ENCODE data around the gene CLIP2.

CLIP2 gene

DNA sequence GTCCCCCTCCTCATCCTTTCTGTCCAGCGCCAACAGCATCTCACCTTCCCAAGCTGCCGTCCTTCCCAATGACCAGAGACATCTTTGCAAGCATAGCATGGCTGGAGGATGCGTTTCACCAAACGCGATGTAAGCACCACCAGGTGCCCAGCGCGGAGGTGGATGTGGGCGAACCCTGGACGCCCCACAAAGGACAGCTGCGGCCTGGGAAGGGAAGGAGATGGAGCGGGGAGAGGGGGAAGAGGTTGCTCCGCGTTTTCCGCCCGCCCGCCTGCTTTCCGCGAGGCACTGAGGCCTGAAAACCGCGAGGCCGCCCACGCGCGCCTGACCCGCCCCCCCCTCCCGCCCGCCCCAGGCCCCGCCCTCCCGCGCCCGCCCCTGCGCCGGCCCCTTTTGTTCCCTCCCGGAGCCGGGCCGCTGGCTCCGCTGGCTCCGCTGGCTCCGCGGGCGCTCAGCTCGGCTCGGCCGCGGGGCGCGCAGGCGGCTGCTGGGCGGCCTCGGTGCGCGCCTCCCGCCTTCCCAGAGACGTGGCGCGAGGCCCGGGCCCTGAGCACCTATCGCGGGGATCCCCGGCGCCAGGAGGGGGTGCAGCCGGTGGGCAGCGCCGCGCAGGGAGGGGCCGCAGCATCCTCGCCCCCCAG is at the start of gene CLIP2:
CLIP2 (plus strand) TSS at position 390 of the 641 bp plus-strand sequence. CDS start 28,140 bp downstream, outside the sequence.
- Histone ChIP-seq H3K9ac (ENCODE audit: low read depth, low read length, poor library complexity, severe bottlenecking) (peak within 1 kb of the TSS; percentile 81), H3K9me2 (replicated peaks; ENCODE audit: low read depth, low read length) (no peaks in the 10 kb centered on the region), H3K4me1 (ENCODE audit: insufficient read depth, low read length, poor library complexity, severe bottlenecking) (peaks cover 39% of the 10 kb centered on the region), H3K4me3 (ENCODE audit: low read length, poor library complexity, severe bottlenecking) (peak within 1 kb of the TSS; percentile 86), H4K20me1 (ENCODE audit: insufficient read depth, low read length, poor library complexity, severe bottlenecking) (peaks cover 25% of the 10 kb centered on the region), H3K36me3 (ENCODE audit: insufficient read depth, low read length) (no peaks in the 10 kb centered on the region), H3K27me3 (ENCODE audit: insufficient read depth, low read length, poor library complexity, severe bottlenecking) (no peaks in the 10 kb centered on the region), H3F3A (ENCODE audit: low read depth) (no peaks in the 10 kb centered on the region), H2AFZ (ENCODE audit: low read length) (peak within 1 kb of the TSS; percentile 88), H3K9me3 (ENCODE audit: insufficient read depth, low read depth, low read length) (no peaks in the 10 kb centered on the region), H3K4me2 (ENCODE audit: low read depth, low read length, poor library complexity, severe bottlenecking) (peak within 1 kb of the TSS; percentile 94), H3K79me2 (ENCODE audit: insufficient read depth, low read length) (peaks cover 30% of the 10 kb centered on the region)
- no peak for TF ChIP-seq EZH2phosphoT487 (IDR thresholded peaks at IDR 0.05; ENCODE audit: borderline replicate concordance)
- TF ChIP-seq, protein P1, sequence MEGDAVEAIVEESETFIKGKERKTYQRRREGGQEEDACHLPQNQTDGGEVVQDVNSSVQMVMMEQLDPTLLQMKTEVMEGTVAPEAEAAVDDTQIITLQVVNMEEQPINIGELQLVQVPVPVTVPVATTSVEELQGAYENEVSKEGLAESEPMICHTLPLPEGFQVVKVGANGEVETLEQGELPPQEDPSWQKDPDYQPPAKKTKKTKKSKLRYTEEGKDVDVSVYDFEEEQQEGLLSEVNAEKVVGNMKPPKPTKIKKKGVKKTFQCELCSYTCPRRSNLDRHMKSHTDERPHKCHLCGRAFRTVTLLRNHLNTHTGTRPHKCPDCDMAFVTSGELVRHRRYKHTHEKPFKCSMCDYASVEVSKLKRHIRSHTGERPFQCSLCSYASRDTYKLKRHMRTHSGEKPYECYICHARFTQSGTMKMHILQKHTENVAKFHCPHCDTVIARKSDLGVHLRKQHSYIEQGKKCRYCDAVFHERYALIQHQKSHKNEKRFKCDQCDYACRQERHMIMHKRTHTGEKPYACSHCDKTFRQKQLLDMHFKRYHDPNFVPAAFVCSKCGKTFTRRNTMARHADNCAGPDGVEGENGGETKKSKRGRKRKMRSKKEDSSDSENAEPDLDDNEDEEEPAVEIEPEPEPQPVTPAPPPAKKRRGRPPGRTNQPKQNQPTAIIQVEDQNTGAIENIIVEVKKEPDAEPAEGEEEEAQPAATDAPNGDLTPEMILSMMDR (conservative IDR thresholded peaks at IDR 0.05; ENCODE audit: low read length), result no peak

DNA sequence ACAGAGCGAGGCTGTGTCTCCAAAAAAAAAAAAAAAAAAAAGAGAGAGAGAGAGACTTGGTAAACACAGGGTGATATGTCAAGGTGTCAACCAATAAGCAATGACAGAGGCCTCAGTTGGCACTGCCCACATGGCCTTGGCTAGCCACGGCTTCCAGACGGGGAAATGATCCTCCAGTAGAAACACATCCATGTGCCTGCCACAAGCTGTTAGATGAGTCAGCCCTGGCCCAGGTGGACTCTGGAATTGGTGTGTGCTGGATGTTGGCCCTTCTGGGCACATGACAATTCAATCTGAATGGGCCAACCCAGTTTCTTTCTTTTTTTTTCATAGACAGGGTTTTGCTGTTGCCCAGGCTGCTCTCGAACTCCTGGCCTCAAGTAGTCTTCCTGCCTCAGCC is 48.7 kb upstream of the CLIP2 start:
- Histone ChIP-seq H3F3A (ENCODE audit: low read depth) (no peaks in the 10 kb centered on the region), H3K4me3 (ENCODE audit: low read length, poor library complexity, severe bottlenecking) (no peak overlapping the region), H3K4me2 (ENCODE audit: low read depth, low read length, poor library complexity, severe bottlenecking) (no peak overlapping the region), H4K20me1 (ENCODE audit: insufficient read depth, low read length, poor library complexity, severe bottlenecking) (no peaks in the 10 kb centered on the region), H3K9me3 (ENCODE audit: insufficient read depth, low read depth, low read length) (no peaks in the 10 kb centered on the region), H2AFZ (ENCODE audit: low read length) (no peak overlapping the region), H3K79me2 (ENCODE audit: insufficient read depth, low read length) (peaks cover 9% of the 10 kb centered on the region; the same call in 1 of the 2 replicates), H3K9me2 (replicated peaks; ENCODE audit: low read depth, low read length) (no peaks in the 10 kb centered on the region), H3K27me3 (ENCODE audit: insufficient read depth, low read length, poor library complexity, severe bottlenecking) (no peaks in the 10 kb centered on the region), H3K4me1 (ENCODE audit: insufficient read depth, low read length, poor library complexity, severe bottlenecking) (peaks cover 8% of the 10 kb centered on the region), H3K9ac (ENCODE audit: low read depth, low read length, poor library complexity, severe bottlenecking) (no peak overlapping the region), H3K36me3 (ENCODE audit: insufficient read depth, low read length) (peaks cover 84% of the 10 kb centered on the region; the same call in 1 of the 2 replicates)
- TF ChIP-seq EZH2phosphoT487 (IDR thresholded peaks at IDR 0.05; ENCODE audit: borderline replicate concordance), result no peak
- TF ChIP-seq, protein P1 (conservative IDR thresholded peaks at IDR 0.05; ENCODE audit: low read length), result no peak

DNA sequence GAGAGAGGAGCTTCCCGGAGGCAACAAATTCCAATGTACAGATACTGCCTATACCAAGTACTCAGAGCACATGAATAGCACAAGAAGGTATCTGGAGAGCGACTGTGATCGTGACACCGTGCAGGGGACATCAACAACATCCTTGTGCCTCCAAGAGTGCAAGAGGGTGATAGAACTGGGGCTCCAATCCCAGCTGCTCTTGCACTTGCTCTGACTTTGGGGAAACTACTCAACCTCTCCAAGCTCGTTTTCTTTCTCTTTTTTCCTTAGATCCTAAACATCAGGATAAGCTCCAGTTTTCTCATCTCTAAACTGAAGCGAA is 47.1 kb upstream of the CLIP2 start:
- TF ChIP-seq EZH2phosphoT487 (IDR thresholded peaks at IDR 0.05; ENCODE audit: borderline replicate concordance), result no peak
- H3K4me2 ChIP-seq (ENCODE audit: low read depth, low read length, poor library complexity, severe bottlenecking), result peak overlapping the region; percentile 20

GRCh38 chr7:74246497-74246896 is 42.7 kb upstream of the CLIP2 start:
- H3K79me2 ChIP-seq (ENCODE audit: insufficient read depth, low read length), result peaks cover 52% of the 10 kb centered on the region
- peak overlapping the region; percentile 51 for H3K4me2 ChIP-seq (ENCODE audit: low read depth, low read length, poor library complexity, severe bottlenecking)
- no peak overlapping the region for H3K4me3 ChIP-seq (ENCODE audit: low read length, poor library complexity, severe bottlenecking)
- H3K4me1 ChIP-seq (ENCODE audit: insufficient read depth, low read length, poor library complexity, severe bottlenecking), result peaks cover 12% of the 10 kb centered on the region
- no peaks in the 10 kb centered on the region for H3K9me3 ChIP-seq (ENCODE audit: insufficient read depth, low read depth, low read length)
- no peaks in the 10 kb centered on the region for H3F3A ChIP-seq (ENCODE audit: low read depth)
- no peak overlapping the region for H3K9ac ChIP-seq (ENCODE audit: low read depth, low read length, poor library complexity, severe bottlenecking)
- H4K20me1 ChIP-seq (ENCODE audit: insufficient read depth, low read length, poor library complexity, severe bottlenecking), result peaks cover 18% of the 10 kb centered on the region
- no peaks in the 10 kb centered on the region for H3K9me2 ChIP-seq (replicated peaks; ENCODE audit: low read depth, low read length)
- H3K36me3 ChIP-seq (ENCODE audit: insufficient read depth, low read length), result peaks cover 61% of the 10 kb centered on the region; the same call in 1 of the 2 replicates
- TF ChIP-seq, protein P1 (conservative IDR thresholded peaks at IDR 0.05; ENCODE audit: low read length), result no peak
- TF ChIP-seq EZH2phosphoT487 (IDR thresholded peaks at IDR 0.05; ENCODE audit: borderline replicate concordance), result no peak
- H2AFZ ChIP-seq (ENCODE audit: low read length), result no peak overlapping the region
- no peaks in the 10 kb centered on the region for H3K27me3 ChIP-seq (ENCODE audit: insufficient read depth, low read length, poor library complexity, severe bottlenecking)

More for the DNA sequence above, 47.1 kb upstream of the CLIP2 start:
- no peaks in the 10 kb centered on the region for H3K9me2 ChIP-seq (replicated peaks; ENCODE audit: low read depth, low read length)
- H3K9ac ChIP-seq (ENCODE audit: low read depth, low read length, poor library complexity, severe bottlenecking), result no peak overlapping the region
- peaks cover 10% of the 10 kb centered on the region; the same call in 1 of the 2 replicates for H3K79me2 ChIP-seq (ENCODE audit: insufficient read depth, low read length)
- no peak overlapping the region for H3K4me3 ChIP-seq (ENCODE audit: low read length, poor library complexity, severe bottlenecking)
- no peaks in the 10 kb centered on the region for H3F3A ChIP-seq (ENCODE audit: low read depth)
- peaks cover 6% of the 10 kb centered on the region for H3K4me1 ChIP-seq (ENCODE audit: insufficient read depth, low read length, poor library complexity, severe bottlenecking)
- peaks cover 73% of the 10 kb centered on the region; the same call in 1 of the 2 replicates for H3K36me3 ChIP-seq (ENCODE audit: insufficient read depth, low read length)
- no peaks in the 10 kb centered on the region for H3K9me3 ChIP-seq (ENCODE audit: insufficient read depth, low read depth, low read length)
- no peak overlapping the region for H2AFZ ChIP-seq (ENCODE audit: low read length)
- H4K20me1 ChIP-seq (ENCODE audit: insufficient read depth, low read length, poor library complexity, severe bottlenecking), result no peaks in the 10 kb centered on the region
- no peaks in the 10 kb centered on the region for H3K27me3 ChIP-seq (ENCODE audit: insufficient read depth, low read length, poor library complexity, severe bottlenecking)

Measured in Loucy (cell line).